Stimulated activated CD8-positive, alpha-beta memory T cell treated with anti-CD3 and anti-CD28 coated beads, Interleukin-4, amount 100 ng/mL, for 1 hour (primary cell): ENCODE data around the gene IGFLR1.

Experiments used
- DNase-seq, 2 donors: peaks; one replicate each; pipeline ENCODE4 v3.0.0-alpha.2; 2020; ENCODE audit warnings: low read depth in 2 of 2, low spot score in 1 of 2

IGFLR1 gene

GRCh38 chr19:35756377-35757230 is 14.4 kb upstream of the IGFLR1 start, which contains the start of gene HSPB6:
TSS of gene HSPB6 (minus strand) at chr19:35757029. CDS start at chr19:35757008, 21 bp downstream.
- DNase-seq = no peak

GRCh38 chr19:35755550-35756376 is 13.5 kb upstream of the IGFLR1 start:
- no peak for DNase-seq

- no peak for DNase-seq
Measured at GRCh38 chr19:35755131-35755549, 12.9 kb upstream of the IGFLR1 start.

- no peak for DNase-seq
Measured at GRCh38 chr19:35754370-35755130, 12.3 kb upstream of the IGFLR1 start.

- DNase-seq = no peak
Measured at GRCh38 chr19:35753634-35754369, 11.6 kb upstream of the IGFLR1 start.

GRCh38 chr19:35752746-35753350 is 10.6 kb upstream of the IGFLR1 start:
- DNase-seq = no peak

GRCh38 chr19:35751839-35752745 is 9.8 kb upstream of the IGFLR1 start:
- no peak for DNase-seq

GRCh38 chr19:35750167-35750566 is 7.9 kb upstream of the IGFLR1 start:
- no peak for DNase-seq

GRCh38 chr19:35748106-35749020 is 6.1 kb upstream of the IGFLR1 start, which contains the start of gene LIN37:
TSS of gene LIN37 (plus strand) at chr19:35748576. CDS start at chr19:35748725, 149 bp downstream.
- peak; percentile 90 to 98 for DNase-seq

GRCh38 chr19:35746531-35746930 is 4.3 kb upstream of the IGFLR1 start:
- no peak for DNase-seq

- no peak for DNase-seq
Measured at GRCh38 chr19:35746087-35746462, 3.8 kb upstream of the IGFLR1 start.

- peak; percentile 76 to 92 for DNase-seq
Measured at GRCh38 chr19:35745328-35746086, 3.3 kb upstream of the IGFLR1 start, which contains the start of the genes PSENEN and U2AF1L4. TSS of gene PSENEN (plus strand) at chr19:35745651. CDS start at chr19:35745931, 280 bp downstream. TSS of gene U2AF1L4 (minus strand) at chr19:35745418. CDS start at chr19:35745391, 27 bp downstream.

- peak; percentile 85 to 87 for DNase-seq
Measured at GRCh38 chr19:35744430-35745327, 2.4 kb upstream of the IGFLR1 start.

- DNase-seq = no peak
Measured at GRCh38 chr19:35743640-35744429, 1.6 kb upstream of the IGFLR1 start.

GRCh38 chr19:35741203-35741515 is 1.1 kb downstream of the IGFLR1 start:
- no peak for DNase-seq
